Activated T-cell treated with anti-CD3 and anti-CD28 coated beads, Interleukin-2, amount 50 U/mL, for 4 hours (primary cell): Measurements from ENCODE around the gene BMP3. TPM values are rescaled to one million over a fixed set of nuclear protein-coding genes. Genes with fewer than 3 reads are reported as not detected.
"Not testable (repeated sequence)": the region's sequence is repeated elsewhere in the genome, so short reads cannot be mapped to it uniquely, and the experiment has no call there.

Experiments
- ATAC-seq, 2 donors: fragments of 200-7000 bp; cut with Tn5 transposase; one replicate each; pipeline ENCODE4 v1.10.0; 2021
- DNase-seq: peaks from one replicate; pipeline ENCODE4 v3.0.0-alpha.2; 2020
- H3K27me3 Mint-ChIP-seq: one replicate; pipeline ENCODE4 v1.8.0; 2021; ENCODE audit warnings: low read depth, mixed read lengths
- H3K36me3 Mint-ChIP-seq: one replicate; pipeline ENCODE4 v1.8.0; 2022; ENCODE audit warnings: mixed read lengths; ENCODE audit not compliant: insufficient read depth
- H3K4me1 Mint-ChIP-seq: one replicate; pipeline ENCODE4 v1.8.0; 2021; ENCODE audit warnings: low read depth, mixed read lengths
- H3K4me3 Mint-ChIP-seq: one replicate; pipeline ENCODE4 v1.8.0; 2021; ENCODE audit warnings: mild to moderate bottlenecking, moderate library complexity, mixed read lengths
- H3K9me3 Mint-ChIP-seq: one replicate; pipeline ENCODE4 v1.8.0; 2021; ENCODE audit warnings: mixed read lengths
- total RNA-seq, 3 donors: library from RNA; stranded (reverse); gene quantifications; one replicate each; pipeline ENCODE4 v1.2.1, GENCODE V29; 2021

Gene BMP3
- not detected for total RNA-seq

GRCh38 chr4:81030061-81030980 lies at the start of gene BMP3:
TSS of gene BMP3 (plus strand) at chr4:81030708. CDS start at chr4:81031285, 577 bp downstream.
- peaks cover 61% of the 10 kb centered on the region for H3K27me3 Mint-ChIP-seq
- DNase-seq (no peak), ATAC-seq (peak in 1 of 2 donors; percentile 49)
- H3K36me3 Mint-ChIP-seq: no peaks in the 10 kb centered on the region
- H3K4me3 Mint-ChIP-seq: peak within 1 kb of the TSS; percentile 72
- H3K4me1 Mint-ChIP-seq: peaks cover 17% of the 10 kb centered on the region
- no peaks in the 10 kb centered on the region for H3K9me3 Mint-ChIP-seq

DNA sequence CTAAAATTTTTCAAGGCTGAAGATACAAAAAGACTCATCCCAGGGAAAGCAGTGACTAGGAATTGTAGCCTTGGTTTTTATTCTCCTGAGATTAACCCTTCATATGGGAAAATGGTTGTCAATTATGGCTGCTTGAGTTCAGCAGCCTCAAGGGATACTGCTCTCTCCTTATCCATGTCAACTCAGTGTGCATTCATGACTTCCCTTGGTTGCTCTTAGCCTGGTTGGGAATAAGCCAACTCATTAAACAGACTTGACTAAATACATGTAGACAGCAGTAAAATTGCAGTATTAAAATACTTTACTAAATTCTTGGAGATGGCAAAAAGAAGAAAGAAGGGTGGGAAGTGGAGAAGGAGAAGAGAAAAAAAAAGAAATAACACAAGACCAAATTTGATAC lies 44.5 kb upstream of the BMP3 start:
- H3K4me1 Mint-ChIP-seq: no peaks in the 10 kb centered on the region
- no peak overlapping the region for H3K4me3 Mint-ChIP-seq

GRCh38 chr4:80989921-80990544 lies 40.5 kb upstream of the BMP3 start:
- DNase-seq (no peak), ATAC-seq (no peak)
- no peak overlapping the region for H3K4me3 Mint-ChIP-seq
- no peaks in the 10 kb centered on the region for H3K4me1 Mint-ChIP-seq
- H3K27me3 Mint-ChIP-seq: peaks cover 4% of the 10 kb centered on the region
- no peaks in the 10 kb centered on the region for H3K9me3 Mint-ChIP-seq
- no peaks in the 10 kb centered on the region for H3K36me3 Mint-ChIP-seq

More for the DNA sequence above, 44.5 kb upstream of the BMP3 start:
- Mint-ChIP-seq H3K9me3 (no peaks in the 10 kb centered on the region), H3K36me3 (no peaks in the 10 kb centered on the region), H3K27me3 (peaks cover 6% of the 10 kb centered on the region)
- no peak for ATAC-seq
- no peak for DNase-seq

DNA sequence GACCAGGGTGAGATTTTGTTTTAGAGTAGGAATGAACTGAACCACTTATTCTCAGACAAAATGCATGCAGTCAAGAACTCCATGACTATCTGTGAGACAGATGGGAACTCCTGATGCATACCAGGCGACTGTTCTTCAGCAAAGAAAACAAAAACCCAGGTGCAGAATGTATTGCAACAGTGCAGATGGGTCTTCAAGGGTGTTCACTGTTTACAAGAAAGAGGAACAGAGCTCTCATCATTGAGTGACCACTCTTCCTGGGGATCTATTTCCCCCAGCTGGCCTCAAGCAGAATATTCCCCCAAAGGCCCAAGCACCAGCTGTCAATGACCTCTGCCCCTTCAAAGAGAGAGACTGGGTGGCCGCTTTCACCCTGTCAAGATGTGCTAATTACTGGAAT lies 39.7 kb upstream of the BMP3 start:
- Mint-ChIP-seq H3K36me3 (no peaks in the 10 kb centered on the region), H3K27me3 (peaks cover 4% of the 10 kb centered on the region), H3K9me3 (no peaks in the 10 kb centered on the region), H3K4me1 (no peaks in the 10 kb centered on the region), H3K4me3 (no peak overlapping the region)
- ATAC-seq: no peak
- DNase-seq: no peak

DNA sequence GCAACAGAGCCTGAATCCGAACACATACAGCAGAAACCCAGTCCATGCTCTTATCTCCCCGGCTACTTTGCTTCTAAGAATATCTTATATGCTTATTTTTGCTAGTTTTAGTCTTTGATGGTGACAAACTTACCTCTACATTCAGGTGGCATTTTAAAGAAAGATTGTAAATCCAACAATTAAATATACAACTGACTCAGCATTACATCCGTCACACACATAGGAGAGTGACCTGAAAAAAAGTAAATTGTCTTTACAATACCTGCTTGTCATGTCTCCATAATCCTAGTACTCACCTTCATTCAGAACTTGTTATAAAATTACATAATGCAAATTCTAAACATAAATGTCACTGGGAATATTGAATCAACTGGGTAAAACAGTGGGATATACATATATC lies 30.6 kb upstream of the BMP3 start:
- ATAC-seq (no peak), DNase-seq (no peak)
- no peaks in the 10 kb centered on the region for H3K36me3 Mint-ChIP-seq
- H3K27me3 Mint-ChIP-seq: peaks cover 13% of the 10 kb centered on the region
- H3K9me3 Mint-ChIP-seq: peaks cover 7% of the 10 kb centered on the region
- no peaks in the 10 kb centered on the region for H3K4me1 Mint-ChIP-seq
- no peak overlapping the region for H3K4me3 Mint-ChIP-seq

DNA sequence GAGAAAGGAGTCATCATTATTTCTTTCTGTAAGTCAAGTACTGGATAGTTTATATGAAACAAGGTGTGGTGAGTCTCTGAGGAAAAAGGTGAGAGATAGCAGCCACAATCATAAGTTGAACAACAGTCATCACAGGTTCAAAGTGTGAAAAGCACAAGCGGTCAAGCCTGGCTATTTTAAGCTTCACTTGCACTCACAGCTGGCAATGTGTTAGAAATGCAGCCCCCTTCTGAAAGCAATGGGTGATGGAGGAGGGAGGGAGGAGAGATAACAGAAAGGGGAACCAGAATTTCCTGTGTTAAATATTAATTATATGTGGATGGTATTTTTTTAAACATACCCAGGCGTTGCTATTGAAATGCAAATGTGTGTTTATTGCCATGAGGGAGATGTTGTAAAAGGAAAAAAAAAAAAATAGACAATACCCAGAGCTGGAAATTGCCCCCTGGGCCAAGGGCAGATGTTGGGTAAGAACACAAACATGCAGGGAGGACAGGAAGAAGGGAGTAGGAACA lies 26.9 kb upstream of the BMP3 start:
- Mint-ChIP-seq H3K36me3 (no peaks in the 10 kb centered on the region), H3K4me1 (no peaks in the 10 kb centered on the region), H3K9me3 (peaks cover 7% of the 10 kb centered on the region), H3K4me3 (no peak overlapping the region), H3K27me3 (peaks cover 2% of the 10 kb centered on the region)
- ATAC-seq: no peak
- no peak for DNase-seq

DNA sequence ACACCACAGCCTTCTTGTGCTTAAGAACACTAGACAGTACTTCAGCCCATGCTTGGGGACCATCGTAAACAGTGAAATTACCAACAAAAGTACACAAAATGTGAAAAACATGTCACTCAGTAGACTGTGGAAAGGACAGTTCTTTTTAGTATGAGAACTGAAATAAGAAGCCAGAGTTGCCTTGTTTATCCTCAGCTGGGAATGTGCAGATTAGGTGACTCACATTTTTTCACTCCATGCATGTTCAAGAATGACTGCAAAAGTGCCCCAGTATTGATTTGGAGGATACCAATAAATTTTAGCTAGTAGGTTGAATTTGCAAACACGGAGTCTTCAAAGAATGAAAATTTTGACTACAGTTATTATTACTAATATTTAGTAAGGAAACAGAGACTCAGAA lies 23.1 kb upstream of the BMP3 start:
- no peak overlapping the region for H3K4me3 Mint-ChIP-seq
- no peaks in the 10 kb centered on the region for H3K36me3 Mint-ChIP-seq
- H3K9me3 Mint-ChIP-seq: no peaks in the 10 kb centered on the region
- ATAC-seq (no peak), DNase-seq (no peak)
- H3K4me1 Mint-ChIP-seq: no peaks in the 10 kb centered on the region
- H3K27me3 Mint-ChIP-seq: peaks cover 2% of the 10 kb centered on the region

- H3K4me1 Mint-ChIP-seq, H3K36me3 Mint-ChIP-seq, H3K9me3 Mint-ChIP-seq, ATAC-seq, H3K27me3 Mint-ChIP-seq, DNase-seq, H3K4me3 Mint-ChIP-seq: not testable (repeated sequence)
Measured at GRCh38 chr4:81016566-81016965, 13.9 kb upstream of the BMP3 start.

DNA sequence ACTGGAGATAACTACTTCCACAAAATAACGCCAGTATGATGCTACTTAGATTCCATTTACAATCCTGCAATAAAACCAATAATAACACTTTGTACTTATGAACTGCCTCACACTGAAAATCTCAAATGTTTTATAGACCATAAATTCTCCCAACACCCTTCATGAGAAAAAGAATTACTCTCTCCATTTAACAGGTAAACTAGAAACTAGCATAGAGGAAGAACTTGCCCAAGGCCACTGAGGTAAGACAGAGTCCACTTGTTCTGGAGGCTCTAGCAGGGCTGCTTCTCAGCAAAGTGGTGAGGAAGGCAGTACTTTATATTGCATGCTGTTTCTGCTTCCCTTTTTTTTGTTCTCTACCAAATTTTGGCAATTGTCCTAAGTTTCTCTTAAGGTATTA lies 11.5 kb upstream of the BMP3 start:
- H3K4me3 Mint-ChIP-seq: no peak overlapping the region
- no peaks in the 10 kb centered on the region for H3K4me1 Mint-ChIP-seq
- no peaks in the 10 kb centered on the region for H3K36me3 Mint-ChIP-seq
- ATAC-seq (no peak), DNase-seq (no peak)
- H3K9me3 Mint-ChIP-seq: no peaks in the 10 kb centered on the region
- H3K27me3 Mint-ChIP-seq: peaks cover 11% of the 10 kb centered on the region

DNA sequence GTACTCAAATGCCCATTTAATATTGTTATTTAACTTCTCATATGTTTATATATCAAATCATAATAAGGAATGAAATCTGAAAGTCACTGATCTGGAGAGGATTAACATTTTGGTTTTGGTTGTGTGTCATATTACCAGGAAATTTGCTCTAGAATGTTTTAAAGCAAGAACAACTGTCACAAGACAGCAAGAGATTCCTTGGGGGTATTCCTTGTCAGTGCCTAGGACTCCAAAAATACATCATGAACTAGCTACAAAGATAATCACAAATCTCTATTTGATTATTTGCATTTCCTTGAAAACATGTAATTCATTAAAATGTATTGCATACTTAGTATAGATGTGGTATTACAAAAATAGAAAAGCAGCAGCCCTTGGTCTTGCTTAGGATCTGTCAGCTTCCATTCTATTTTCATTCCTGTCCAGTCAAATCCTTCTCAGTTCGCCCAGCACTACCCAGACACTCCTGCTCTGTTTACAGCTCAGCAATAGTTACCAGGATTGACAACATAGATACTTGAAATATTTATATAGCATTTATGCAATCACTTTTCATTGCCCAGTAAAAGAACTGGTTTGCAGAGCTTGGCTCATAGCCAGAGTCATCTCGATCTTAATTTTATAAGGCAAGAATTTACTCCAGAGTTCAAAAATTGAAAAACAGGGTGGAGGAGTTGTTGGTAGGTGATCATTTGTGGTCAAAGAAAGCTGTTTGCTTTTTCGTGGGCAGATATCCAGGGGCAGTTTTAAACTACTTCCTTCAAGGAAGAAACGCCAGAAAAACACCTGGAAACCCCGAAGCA lies 9.2 kb upstream of the BMP3 start:
- H3K4me3 Mint-ChIP-seq: no peak overlapping the region
- ATAC-seq: no peak
- peaks cover 23% of the 10 kb centered on the region for H3K27me3 Mint-ChIP-seq
- H3K4me1 Mint-ChIP-seq: no peaks in the 10 kb centered on the region
- DNase-seq: no peak
- H3K36me3 Mint-ChIP-seq: no peaks in the 10 kb centered on the region
- no peaks in the 10 kb centered on the region for H3K9me3 Mint-ChIP-seq

DNA sequence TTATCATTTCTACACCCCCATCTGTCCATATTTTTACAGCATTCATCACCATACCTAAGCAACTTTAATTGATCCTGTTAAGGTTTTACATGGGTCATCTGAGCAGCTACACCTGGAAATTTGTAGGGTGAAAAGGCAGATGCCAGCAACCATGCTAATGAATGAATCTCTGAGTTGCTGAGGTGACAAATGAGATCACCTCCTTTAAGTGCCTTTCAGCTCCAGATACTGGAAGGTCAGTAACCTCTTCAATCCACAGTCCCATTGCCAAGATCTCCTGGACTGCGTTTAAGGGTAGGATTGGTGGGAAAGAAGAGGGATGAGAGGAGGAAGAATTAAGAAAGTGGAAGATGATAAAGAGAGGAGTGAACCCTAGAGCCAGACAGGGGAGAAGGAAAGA lies 8.5 kb upstream of the BMP3 start:
- no peaks in the 10 kb centered on the region for H3K9me3 Mint-ChIP-seq
- no peak overlapping the region for H3K4me3 Mint-ChIP-seq
- peaks cover 29% of the 10 kb centered on the region for H3K27me3 Mint-ChIP-seq
- H3K36me3 Mint-ChIP-seq: no peaks in the 10 kb centered on the region
- ATAC-seq (no peak), DNase-seq (no peak)
- H3K4me1 Mint-ChIP-seq: no peaks in the 10 kb centered on the region

DNA sequence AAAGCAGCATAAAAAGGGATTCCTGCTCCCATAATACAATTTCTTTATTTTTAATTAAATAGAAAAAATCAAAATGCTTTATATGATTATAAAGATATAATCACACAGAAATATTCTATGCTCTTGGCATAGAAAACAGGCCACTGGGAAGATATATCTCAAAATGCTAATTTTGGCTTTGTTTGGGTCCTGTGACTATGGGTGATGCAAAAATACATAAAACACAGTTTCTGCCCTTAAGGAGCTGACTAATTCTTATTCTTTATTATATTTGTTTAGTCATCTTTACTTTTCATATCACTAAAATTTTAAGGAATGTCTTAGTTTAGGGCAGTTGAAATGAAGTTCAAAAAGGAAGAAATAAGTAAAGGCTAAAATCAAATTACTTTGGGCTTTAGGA lies 7.0 kb upstream of the BMP3 start:
- no peaks in the 10 kb centered on the region for H3K4me1 Mint-ChIP-seq
- no peak for ATAC-seq

GRCh38 chr4:81030981-81031791 lies 678 bp downstream of the BMP3 start:
- Mint-ChIP-seq H3K4me3 (peak overlapping the region; percentile 72), H3K27me3 (peaks cover 59% of the 10 kb centered on the region), H3K9me3 (no peaks in the 10 kb centered on the region), H3K4me1 (peaks cover 17% of the 10 kb centered on the region), H3K36me3 (no peaks in the 10 kb centered on the region)
- DNase-seq (no peak), ATAC-seq (peak; percentile 47 to 51)

More for the DNA sequence above, 7.0 kb upstream of the BMP3 start:
- no peak for DNase-seq
- no peak overlapping the region for H3K4me3 Mint-ChIP-seq
- peaks cover 40% of the 10 kb centered on the region for H3K27me3 Mint-ChIP-seq
- no peaks in the 10 kb centered on the region for H3K36me3 Mint-ChIP-seq
- H3K9me3 Mint-ChIP-seq: no peaks in the 10 kb centered on the region
